Neural cell (in vitro differentiated cells): ENCODE measurements around the gene NCAM1. TPM values are rescaled to one million over a fixed set of nuclear protein-coding genes. Genes with fewer than 3 reads are reported as not detected.

ENCODE experiments used
- H2AFZ ChIP-seq: fragments of 200-600, 300-800 bp; sonication (generic), shearing (Covaris generic); 2 replicates; pipeline ENCODE4 v1.6.0; 2014; ENCODE audit warnings: low read depth, mild to moderate bottlenecking, antibody characterized with exemption, low read length, moderate library complexity
- H3F3A ChIP-seq: fragments of 200-600 bp; shearing (Covaris generic); 2 replicates; pipeline ENCODE4 v1.6.1; 2016; ENCODE audit warnings: mild to moderate bottlenecking, moderate library complexity, mixed read lengths, antibody characterized with exemption, low read length; ENCODE audit not compliant: insufficient read depth, poor library complexity, severe bottlenecking
- H3K27ac ChIP-seq: fragments of 200-600, 300-800 bp; sonication (generic), shearing (Covaris generic); 2 replicates; pipeline ENCODE4 v1.5.1; 2014; ENCODE audit warnings: mild to moderate bottlenecking, low read length, moderate library complexity
- H3K27me3 ChIP-seq: fragments of 300-800, 200-600 bp; sonication (generic), shearing (Covaris generic); 2 replicates; pipeline ENCODE4 v1.6.0; 2014; ENCODE audit warnings: mild to moderate bottlenecking, low read depth, low read length, moderate library complexity; ENCODE audit not compliant: insufficient read depth
- H3K36me3 ChIP-seq: fragments of 300-800, 200-600 bp; sonication (generic), shearing (Covaris generic); 2 replicates; pipeline ENCODE4 v1.5.1; 2014; ENCODE audit warnings: mild to moderate bottlenecking, antibody characterized with exemption, low read length, moderate library complexity; ENCODE audit not compliant: insufficient read depth
- H3K4me2 ChIP-seq: fragments of 300-800, 200-600 bp; sonication (generic), shearing (Covaris generic); 2 replicates; pipeline ENCODE4 v1.6.0; 2014; ENCODE audit warnings: mild to moderate bottlenecking, low read length
- H3K4me3 ChIP-seq: fragments of 300-800, 200-600 bp; sonication (generic), shearing (Covaris generic); 2 replicates; pipeline ENCODE4 v1.5.1; 2014; ENCODE audit warnings: mild to moderate bottlenecking, low read length, moderate library complexity
- H3K79me2 ChIP-seq: fragments of 200-600 bp; shearing (Covaris generic); replicated peaks from 2 replicates; pipeline ENCODE4 v1.6.0; 2014; ENCODE audit warnings: mild to moderate bottlenecking, low read length, moderate library complexity; ENCODE audit not compliant: insufficient read depth
- H3K9ac ChIP-seq: fragments of 300-800, 200-600 bp; sonication (generic), shearing (Covaris generic); 2 replicates; pipeline ENCODE4 v1.6.1; 2016; ENCODE audit warnings: mild to moderate bottlenecking, low read length, mixed read lengths
- H3K9me2 ChIP-seq: fragments of 200-600 bp; shearing (Covaris generic); 2 replicates; pipeline ENCODE4 v1.6.1; 2016; ENCODE audit warnings: mild to moderate bottlenecking, low read length, mixed read lengths; ENCODE audit not compliant: insufficient read depth
- H3K9me3 ChIP-seq: fragments of 200-600, 300-800 bp; sonication (generic), shearing (Covaris generic); 2 replicates; pipeline ENCODE4 v1.6.1; 2016; ENCODE audit warnings: mild to moderate bottlenecking, mixed run types, low read length, moderate library complexity, mixed read lengths
- H4K20me1 ChIP-seq: fragments of 200-600 bp; shearing (Covaris generic); 2 replicates; pipeline ENCODE4 v1.6.1; 2016; ENCODE audit warnings: mild to moderate bottlenecking, mixed run types; ENCODE audit not compliant: insufficient read depth
- CTCF ChIP-seq: fragments of 450-650 bp; IDR thresholded peaks from 2 replicates; pipeline ENCODE4 v1.5.1; 2014; ENCODE audit warnings: antibody characterized with exemption, mild to moderate bottlenecking, moderate library complexity; ENCODE audit not compliant: poor library complexity, severe bottlenecking
- EP300 ChIP-seq: fragments of 450-650 bp; conservative IDR thresholded peaks from 2 replicates; pipeline ENCODE4 v1.6.1; 2014; ENCODE audit warnings: antibody characterized with exemption, mild to moderate bottlenecking, moderate library complexity; ENCODE audit not compliant: poor library complexity, severe bottlenecking
- EZH2 ChIP-seq: fragments of 200-600, 300-800 bp; shearing (Covaris generic), sonication (generic); IDR thresholded peaks from 2 replicates; pipeline ENCODE4 v1.6.1; 2014; ENCODE audit warnings: antibody characterized with exemption, low read length, borderline replicate concordance, mild to moderate bottlenecking; ENCODE audit not compliant: insufficient read depth, poor library complexity, severe bottlenecking
- MXI1 ChIP-seq: fragments of 450-650 bp; conservative IDR thresholded peaks from 2 replicates; pipeline ENCODE4 v1.6.1; 2014; ENCODE audit warnings: antibody characterized with exemption, mild to moderate bottlenecking; ENCODE audit not compliant: poor library complexity, severe bottlenecking
- POLR2AphosphoS5 ChIP-seq: IDR thresholded peaks from 2 replicates; pipeline ENCODE4 v1.6.1; 2012
- RAD21 ChIP-seq: fragments of 450-650 bp; conservative IDR thresholded peaks from 2 replicates; pipeline ENCODE4 v1.6.1; 2014; ENCODE audit warnings: antibody characterized with exemption, mild to moderate bottlenecking, moderate library complexity
- REST ChIP-seq: IDR thresholded peaks from 2 replicates; pipeline ENCODE4 v1.6.1; 2012; ENCODE audit warnings: borderline replicate concordance
- SMC3 ChIP-seq: fragments of 450-650 bp; conservative IDR thresholded peaks from 2 replicates; pipeline ENCODE4 v1.6.1; 2014; ENCODE audit warnings: antibody characterized with exemption, mild to moderate bottlenecking, moderate library complexity; ENCODE audit not compliant: poor library complexity
- TAF1 ChIP-seq: IDR thresholded peaks from 2 replicates; pipeline ENCODE4 v1.6.1; 2012; ENCODE audit warnings: low read depth
- polyA plus RNA-seq: library from polyadenylated mRNA; depleted of rRNA; stranded (reverse); fragments of >200 nt; gene quantifications from 2 replicates; pipeline ENCODE4 v1.2.3, GENCODE V29; 2014

The NCAM1 gene
- polyA plus RNA-seq, 1 donor from 2014 or later = 120 TPM

GRCh38 chr11:112925516-112926310 is 35.5 kb upstream of the NCAM1 start:
- H3K27ac ChIP-seq = no peak overlapping the region
- H3K9me3 ChIP-seq = no peaks in the 10 kb centered on the region
- no peak overlapping the region for H3K9ac ChIP-seq
- H2AFZ ChIP-seq = no peak overlapping the region
- no peak overlapping the region for H3K4me3 ChIP-seq
- H3K4me2 ChIP-seq = no peak overlapping the region
- TF ChIP-seq EP300 (no peak), TAF1 (no peak), RAD21 (no peak), CTCF (no peak), POLR2AphosphoS5 (no peak), EZH2 (no peak), REST (no peak), MXI1 (no peak), SMC3 (no peak)
- H3K79me2 ChIP-seq = no peaks in the 10 kb centered on the region
- H3K36me3 ChIP-seq = no peaks in the 10 kb centered on the region
- H3F3A ChIP-seq = no peaks in the 10 kb centered on the region
- H4K20me1 ChIP-seq = no peaks in the 10 kb centered on the region
- H3K27me3 ChIP-seq = no peaks in the 10 kb centered on the region
- no peaks in the 10 kb centered on the region for H3K9me2 ChIP-seq

GRCh38 chr11:112928136-112928535 is 33.1 kb upstream of the NCAM1 start:
- Histone ChIP-seq H3K4me3 (no peak overlapping the region), H3F3A (no peaks in the 10 kb centered on the region), H3K36me3 (no peaks in the 10 kb centered on the region), H4K20me1 (no peaks in the 10 kb centered on the region), H3K27ac (no peak overlapping the region), H3K9me2 (no peaks in the 10 kb centered on the region), H3K27me3 (no peaks in the 10 kb centered on the region), H3K4me2 (no peak overlapping the region), H3K9ac (no peak overlapping the region), H3K79me2 (no peaks in the 10 kb centered on the region), H2AFZ (no peak overlapping the region), H3K9me3 (no peaks in the 10 kb centered on the region)
- no peak for TF ChIP-seq EP300
- no peak for TF ChIP-seq MXI1
- no peak for TF ChIP-seq EZH2
- TF ChIP-seq TAF1 = no peak
- no peak for TF ChIP-seq POLR2AphosphoS5
- TF ChIP-seq RAD21 = no peak
- TF ChIP-seq REST = no peak
- TF ChIP-seq CTCF = no peak
- TF ChIP-seq SMC3 = no peak
